Glutamatergic neuron (in vitro differentiated cells): ENCODE results near the gene WWOX. TPM values are rescaled to one million over a fixed set of nuclear protein-coding genes. Genes with fewer than 3 reads are reported as not detected.
A peak's percentile ranks its signal among the peaks of the same experiment; 100 is the strongest.

Source experiments
- DNase-seq: peaks from one replicate; pipeline ENCODE4 v3.0.0; 2022
- H3K27ac Mint-ChIP-seq: one replicate; pipeline ENCODE4 v1.8.0; 2020; ENCODE audit warnings: mild to moderate bottlenecking, mixed read lengths, inconsistent platforms; ENCODE audit not compliant: unreplicated experiment
- H3K27me3 Mint-ChIP-seq: one replicate; pipeline ENCODE4 v1.8.0; 2020; ENCODE audit warnings: mild to moderate bottlenecking, moderate library complexity, mixed read lengths, inconsistent platforms; ENCODE audit not compliant: unreplicated experiment
- H3K36me3 Mint-ChIP-seq: one replicate; pipeline ENCODE4 v1.8.0; 2020; ENCODE audit warnings: mild to moderate bottlenecking, mixed read lengths, inconsistent platforms; ENCODE audit not compliant: unreplicated experiment
- H3K4me1 Mint-ChIP-seq: one replicate; pipeline ENCODE4 v1.8.0; 2020; ENCODE audit warnings: mild to moderate bottlenecking, low read depth, mixed read lengths, inconsistent platforms; ENCODE audit not compliant: unreplicated experiment
- H3K4me3 Mint-ChIP-seq: one replicate; pipeline ENCODE4 v1.8.0; 2020; ENCODE audit warnings: mild to moderate bottlenecking, mixed read lengths, inconsistent platforms; ENCODE audit not compliant: unreplicated experiment
- H3K9me3 Mint-ChIP-seq: one replicate; pipeline ENCODE4 v1.8.0; 2020; ENCODE audit warnings: mild to moderate bottlenecking, moderate library complexity, mixed read lengths, inconsistent platforms; ENCODE audit not compliant: unreplicated experiment
- CTCF ChIP-seq: fragments of 200-600 bp; sonication (generic); IDR thresholded peaks from one replicate; pipeline ENCODE4 v1.5.0; 2021; ENCODE audit not compliant: partially characterized antibody, unreplicated experiment
- total RNA-seq: library from RNA; stranded (reverse); fragmentation: NEBNext Ultra II Directional; extraction: Animal tissue kit (Norgen Biotek cat#: 25700); gene quantifications from one replicate; pipeline ENCODE4 v1.2.1, GENCODE V29; 2021; ENCODE audit not compliant: unreplicated experiment

The WWOX gene
- total RNA-seq, 1 donor from 2014 or later: 10.3 TPM

GRCh38 chr16:78543023-78543422, 443.6 kb downstream of the WWOX start:
- H3K4me1 Mint-ChIP-seq: peaks cover 20% of the 10 kb centered on the region
- TF ChIP-seq CTCF: no peak

GRCh38 chr16:78549366-78549765, 449.9 kb downstream of the WWOX start:
- Mint-ChIP-seq H3K4me1 (peaks cover 12% of the 10 kb centered on the region), H3K36me3 (peaks cover 5% of the 10 kb centered on the region), H3K27ac (no peak overlapping the region), H3K9me3 (peaks cover 2% of the 10 kb centered on the region), H3K27me3 (no peaks in the 10 kb centered on the region), H3K4me3 (no peak overlapping the region)
- TF ChIP-seq CTCF: no peak
- no peak for DNase-seq

More at GRCh38 chr16:78543023-78543422, 443.6 kb downstream of the WWOX start:
- Mint-ChIP-seq H3K27ac (peak overlapping the region; percentile 60), H3K27me3 (no peaks in the 10 kb centered on the region), H3K4me3 (peak overlapping the region; percentile 43), H3K36me3 (no peaks in the 10 kb centered on the region), H3K9me3 (peaks cover 2% of the 10 kb centered on the region)
- peak; percentile 37 for DNase-seq

- H3K36me3 Mint-ChIP-seq: peaks cover 5% of the 10 kb centered on the region
- no peak overlapping the region for H3K27ac Mint-ChIP-seq
- no peak overlapping the region for H3K4me3 Mint-ChIP-seq
- peaks cover 12% of the 10 kb centered on the region for H3K4me1 Mint-ChIP-seq
- H3K27me3 Mint-ChIP-seq: no peaks in the 10 kb centered on the region
- TF ChIP-seq CTCF: no peak
- DNase-seq: no peak
- no peaks in the 10 kb centered on the region for H3K9me3 Mint-ChIP-seq
Observed at GRCh38 chr16:78551487-78552085, 452.1 kb downstream of the WWOX start.

DNA sequence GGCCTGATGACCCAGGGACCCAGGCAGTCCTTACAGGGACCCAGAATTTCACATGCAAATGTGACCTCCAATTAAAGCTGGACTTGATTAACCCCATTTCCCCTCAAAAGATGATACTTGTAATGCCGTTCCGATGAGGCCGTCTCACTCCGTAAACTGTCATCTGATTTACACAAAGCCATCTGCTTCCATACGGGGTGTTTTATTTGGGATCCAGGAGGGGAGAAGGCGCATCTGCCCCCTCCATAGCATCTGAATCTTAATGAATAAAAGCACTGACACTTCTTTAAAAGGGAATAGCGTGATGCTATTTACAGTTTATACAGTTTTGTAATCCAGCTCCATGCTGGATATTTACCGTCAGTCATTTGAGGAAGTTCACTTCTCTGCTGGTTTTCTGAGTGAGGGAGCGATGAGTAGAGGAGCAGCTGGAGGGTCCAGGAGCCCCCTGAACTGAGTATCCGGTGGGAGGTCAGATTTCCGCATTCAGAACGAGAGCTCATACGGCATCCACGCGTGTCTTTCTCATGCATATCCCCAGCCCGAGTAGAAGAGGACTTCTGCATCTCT, 452.7 kb downstream of the WWOX start:
- Mint-ChIP-seq H3K27ac (no peak overlapping the region), H3K4me3 (no peak overlapping the region), H3K27me3 (no peaks in the 10 kb centered on the region), H3K4me1 (peaks cover 12% of the 10 kb centered on the region), H3K9me3 (peaks cover 2% of the 10 kb centered on the region), H3K36me3 (peaks cover 5% of the 10 kb centered on the region)
- no peak for DNase-seq
- TF ChIP-seq CTCF: no peak

- no peak for TF ChIP-seq CTCF
Observed at GRCh38 chr16:78552716-78553115, 453.3 kb downstream of the WWOX start.

More at GRCh38 chr16:78552716-78553115, 453.3 kb downstream of the WWOX start:
- Mint-ChIP-seq H3K36me3 (peaks cover 5% of the 10 kb centered on the region), H3K27me3 (no peaks in the 10 kb centered on the region), H3K4me3 (no peak overlapping the region), H3K9me3 (peaks cover 2% of the 10 kb centered on the region), H3K27ac (no peak overlapping the region), H3K4me1 (peaks cover 12% of the 10 kb centered on the region)
- DNase-seq: no peak
